HL-60 (cell line): ENCODE measurements around the gene ZSWIM6.

Source experiments
- CTCF ChIP-seq: IDR thresholded peaks from one replicate; pipeline ENCODE4 v1.5.1; 2011; ENCODE audit warnings: low read length, control low read depth, inconsistent platforms; ENCODE audit not compliant: insufficient read depth
- GABPA ChIP-seq: IDR thresholded peaks from 2 replicates; pipeline ENCODE4 v1.6.1; 2012; ENCODE audit warnings: low read depth
- POLR2AphosphoS5 ChIP-seq: IDR thresholded peaks from 2 replicates; pipeline ENCODE4 v1.6.1; 2012; ENCODE audit warnings: low read depth
- REST ChIP-seq: IDR thresholded peaks from 2 replicates; pipeline ENCODE4 v1.6.1; 2012; ENCODE audit warnings: low read depth; ENCODE audit not compliant: insufficient replicate concordance

DNA sequence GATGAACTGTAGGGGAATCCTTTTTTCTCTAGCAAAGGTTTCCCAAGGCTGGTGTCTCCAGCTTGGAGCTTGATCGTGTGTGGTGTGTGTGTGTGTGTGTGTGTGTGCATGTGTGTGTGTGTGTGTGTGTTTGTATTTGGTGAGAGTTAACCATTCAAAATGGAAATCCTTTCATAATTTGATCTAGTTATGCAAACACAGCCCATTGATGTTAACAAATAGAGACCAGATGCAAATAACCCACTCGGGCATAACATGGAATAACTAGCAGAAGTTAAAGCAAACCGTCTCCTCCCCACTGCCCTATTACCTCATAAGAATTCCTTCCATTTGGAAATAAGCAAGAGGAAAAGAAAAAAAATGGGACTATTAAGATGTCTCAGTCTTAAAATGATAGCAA, 24.9 kb upstream of the ZSWIM6 start:
- TF ChIP-seq CTCF (no peak), REST (no peak), GABPA (no peak), POLR2AphosphoS5 (no peak)
